ENCODE results near the gene PTPRR.

PTPRR gene

GRCh38 chr12:70604662-70605061, 315.9 kb downstream of the PTPRR start:
- TF ChIP-seq, protein P1, sequence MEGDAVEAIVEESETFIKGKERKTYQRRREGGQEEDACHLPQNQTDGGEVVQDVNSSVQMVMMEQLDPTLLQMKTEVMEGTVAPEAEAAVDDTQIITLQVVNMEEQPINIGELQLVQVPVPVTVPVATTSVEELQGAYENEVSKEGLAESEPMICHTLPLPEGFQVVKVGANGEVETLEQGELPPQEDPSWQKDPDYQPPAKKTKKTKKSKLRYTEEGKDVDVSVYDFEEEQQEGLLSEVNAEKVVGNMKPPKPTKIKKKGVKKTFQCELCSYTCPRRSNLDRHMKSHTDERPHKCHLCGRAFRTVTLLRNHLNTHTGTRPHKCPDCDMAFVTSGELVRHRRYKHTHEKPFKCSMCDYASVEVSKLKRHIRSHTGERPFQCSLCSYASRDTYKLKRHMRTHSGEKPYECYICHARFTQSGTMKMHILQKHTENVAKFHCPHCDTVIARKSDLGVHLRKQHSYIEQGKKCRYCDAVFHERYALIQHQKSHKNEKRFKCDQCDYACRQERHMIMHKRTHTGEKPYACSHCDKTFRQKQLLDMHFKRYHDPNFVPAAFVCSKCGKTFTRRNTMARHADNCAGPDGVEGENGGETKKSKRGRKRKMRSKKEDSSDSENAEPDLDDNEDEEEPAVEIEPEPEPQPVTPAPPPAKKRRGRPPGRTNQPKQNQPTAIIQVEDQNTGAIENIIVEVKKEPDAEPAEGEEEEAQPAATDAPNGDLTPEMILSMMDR (IDR thresholded peaks at IDR 0.05): no peak
- peaks cover 45% of the 10 kb centered on the region for H3K27me3 ChIP-seq
- no peaks in the 10 kb centered on the region for H3K9me3 ChIP-seq
- no peaks in the 10 kb centered on the region for H3K36me3 ChIP-seq
- no peak overlapping the region for H3K4me3 ChIP-seq (ENCODE audit: low read depth in 1 of 2, low read length in 1 of 2)
- no peak overlapping the region for H3K27ac ChIP-seq
- H3K4me1 ChIP-seq (ENCODE audit: control insufficient read depth in 1 of 2, insufficient read depth in 1 of 2, low read depth in 1 of 2, low read length in 1 of 2): no peaks in the 10 kb centered on the region

DNA sequence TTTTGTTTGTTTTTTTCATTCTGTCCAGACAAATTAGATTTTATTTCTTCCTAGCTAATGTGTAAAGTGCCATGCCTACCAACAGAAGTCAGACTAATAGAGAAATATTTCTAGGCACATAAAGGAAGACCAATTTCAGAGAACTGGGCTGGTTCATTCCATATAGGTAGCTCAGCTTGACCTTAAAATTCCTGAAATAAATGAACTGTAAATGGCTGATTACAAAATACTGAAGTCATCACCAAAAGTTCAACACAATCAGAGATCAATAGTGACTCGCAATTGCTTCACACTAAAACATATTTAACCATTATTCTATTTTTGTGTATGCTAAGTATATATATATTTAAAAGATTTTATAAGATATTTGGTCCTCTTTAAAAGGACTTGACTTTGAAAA, 317.5 kb downstream of the PTPRR start:
- no peaks in the 10 kb centered on the region for H3K36me3 ChIP-seq
- no peak overlapping the region for H3K4me3 ChIP-seq (ENCODE audit: low read depth in 1 of 2, low read length in 1 of 2)
- H3K27ac ChIP-seq: no peak overlapping the region
- no peaks in the 10 kb centered on the region for H3K9me3 ChIP-seq
- H3K4me1 ChIP-seq (ENCODE audit: control insufficient read depth in 1 of 2, insufficient read depth in 1 of 2, low read depth in 1 of 2, low read length in 1 of 2): no peaks in the 10 kb centered on the region
- TF ChIP-seq, protein P1 (IDR thresholded peaks at IDR 0.05): no peak
- H3K27me3 ChIP-seq: peaks cover 28% of the 10 kb centered on the region

- no peaks in the 10 kb centered on the region for H3K27me3 ChIP-seq
- no peak overlapping the region for H3K27ac ChIP-seq
- H3K4me3 ChIP-seq (ENCODE audit: low read depth in 1 of 2, low read length in 1 of 2): no peak overlapping the region
- H3K4me1 ChIP-seq (ENCODE audit: control insufficient read depth in 1 of 2, insufficient read depth in 1 of 2, low read depth in 1 of 2, low read length in 1 of 2): no peaks in the 10 kb centered on the region
- H3K9me3 ChIP-seq: no peaks in the 10 kb centered on the region
- TF ChIP-seq, protein P1 (IDR thresholded peaks at IDR 0.05): no peak
- H3K36me3 ChIP-seq: no peaks in the 10 kb centered on the region
Measured at GRCh38 chr12:70598467-70599193, 321.9 kb downstream of the PTPRR start.

DNA sequence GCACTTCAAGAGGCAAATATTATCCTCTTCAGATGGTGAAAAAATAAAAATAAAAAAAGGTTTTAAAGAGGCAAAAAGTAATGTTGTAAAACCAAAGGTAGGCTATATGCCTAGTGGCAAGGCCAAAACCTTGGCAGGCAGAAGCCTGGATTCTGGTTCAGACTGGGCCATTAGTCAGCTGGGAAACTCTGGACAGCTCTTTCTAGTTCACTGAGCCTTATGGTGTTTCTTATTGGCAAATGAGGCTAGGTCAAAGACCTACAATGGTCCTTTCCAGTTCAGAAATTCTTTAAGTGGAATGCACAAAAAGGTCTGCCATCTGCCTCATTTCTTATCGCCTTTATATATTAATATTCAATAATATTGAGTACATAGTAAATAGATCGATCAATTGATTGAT, 327.9 kb downstream of the PTPRR start:
- Histone ChIP-seq H3K4me1 (ENCODE audit: control insufficient read depth in 1 of 2, insufficient read depth in 1 of 2, low read depth in 1 of 2, low read length in 1 of 2) (no peaks in the 10 kb centered on the region), H3K36me3 (no peaks in the 10 kb centered on the region), H3K4me3 (ENCODE audit: low read depth in 1 of 2, low read length in 1 of 2) (no peak overlapping the region), H3K27me3 (no peaks in the 10 kb centered on the region), H3K27ac (no peak overlapping the region), H3K9me3 (no peaks in the 10 kb centered on the region)
- TF ChIP-seq, protein P1 (IDR thresholded peaks at IDR 0.05): no peak

DNA sequence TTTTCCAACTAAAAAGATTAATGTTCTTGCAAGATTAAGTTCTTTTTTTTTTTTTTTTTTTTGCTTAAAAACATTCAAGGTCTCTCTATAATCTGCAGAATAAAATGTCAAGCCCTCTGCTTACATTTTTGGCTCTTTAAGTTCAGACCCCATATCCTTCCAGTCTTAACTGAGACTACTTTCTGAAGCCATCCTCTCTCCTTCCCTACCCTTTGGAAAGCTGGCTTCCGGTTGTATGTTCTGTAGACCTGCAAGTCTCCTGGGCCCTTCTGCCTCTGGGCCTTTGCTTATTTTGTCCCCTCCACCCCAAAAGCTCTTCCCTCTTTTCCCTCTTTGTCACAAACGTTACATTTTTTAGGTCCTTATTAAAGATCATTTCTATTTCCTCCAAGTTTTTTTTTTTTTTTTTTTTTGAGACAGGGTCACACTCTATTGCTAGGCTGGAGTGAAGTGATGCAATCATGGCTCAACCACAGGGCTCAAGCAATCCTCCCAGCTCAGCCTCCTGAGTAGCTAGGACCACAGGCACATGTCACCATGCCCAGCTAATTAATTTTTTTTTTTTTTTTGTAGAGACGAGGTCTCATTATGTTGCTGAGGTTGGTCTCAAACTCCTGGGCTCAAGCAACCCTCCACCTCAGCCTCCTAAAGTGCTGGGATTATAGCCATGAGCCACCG, 329.9 kb downstream of the PTPRR start:
- Histone ChIP-seq H3K36me3 (no peaks in the 10 kb centered on the region), H3K27me3 (no peaks in the 10 kb centered on the region), H3K4me1 (ENCODE audit: control insufficient read depth in 1 of 2, insufficient read depth in 1 of 2, low read depth in 1 of 2, low read length in 1 of 2) (no peaks in the 10 kb centered on the region), H3K4me3 (ENCODE audit: low read depth in 1 of 2, low read length in 1 of 2) (no peak overlapping the region), H3K27ac (no peak overlapping the region), H3K9me3 (no peaks in the 10 kb centered on the region)
- TF ChIP-seq, protein P1 (IDR thresholded peaks at IDR 0.05): no peak
